Measurements from ENCODE around the gene NUP88.

The NUP88 gene

DNA sequence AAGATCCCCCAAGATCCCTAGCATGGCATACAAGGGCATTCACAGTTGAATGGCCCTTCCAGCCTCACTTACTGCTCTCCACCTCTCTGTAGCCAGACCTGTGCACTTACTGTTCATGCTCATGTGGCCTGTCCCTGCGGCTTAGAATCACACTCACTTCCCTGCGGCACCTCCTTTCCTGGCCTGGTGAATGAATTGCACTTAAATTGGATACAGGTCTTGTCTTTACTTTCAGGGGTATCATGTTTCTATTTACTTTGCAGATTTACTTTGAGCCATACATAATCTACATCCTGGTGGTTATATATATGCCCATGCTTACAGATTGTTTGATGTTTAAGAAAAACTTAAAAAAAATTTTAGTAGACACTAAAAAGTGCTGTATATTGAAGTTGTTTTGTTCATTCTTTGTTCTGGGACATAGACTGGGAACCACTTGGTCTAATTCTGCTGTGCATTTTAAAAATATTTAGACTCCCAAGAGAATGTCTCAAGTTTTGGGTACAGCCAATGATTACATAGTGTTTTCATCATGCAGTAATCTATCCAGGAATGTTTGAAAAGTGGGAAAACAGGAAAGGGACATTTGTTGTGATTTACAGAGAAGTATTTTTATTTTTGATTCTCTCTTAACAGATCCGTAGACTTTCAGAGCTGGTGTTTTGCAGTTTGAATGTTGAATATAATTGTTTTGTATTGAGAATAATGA lies 63.9 kb downstream of the NUP88 start:
- no peak for TF ChIP-seq POLR2A (IDR thresholded peaks at IDR 0.05; ENCODE audit: low read depth, low read length)
- FAIRE-seq (no peak), DNase-seq (ENCODE audit: insufficient read length, low spot score) (no peak)

DNA sequence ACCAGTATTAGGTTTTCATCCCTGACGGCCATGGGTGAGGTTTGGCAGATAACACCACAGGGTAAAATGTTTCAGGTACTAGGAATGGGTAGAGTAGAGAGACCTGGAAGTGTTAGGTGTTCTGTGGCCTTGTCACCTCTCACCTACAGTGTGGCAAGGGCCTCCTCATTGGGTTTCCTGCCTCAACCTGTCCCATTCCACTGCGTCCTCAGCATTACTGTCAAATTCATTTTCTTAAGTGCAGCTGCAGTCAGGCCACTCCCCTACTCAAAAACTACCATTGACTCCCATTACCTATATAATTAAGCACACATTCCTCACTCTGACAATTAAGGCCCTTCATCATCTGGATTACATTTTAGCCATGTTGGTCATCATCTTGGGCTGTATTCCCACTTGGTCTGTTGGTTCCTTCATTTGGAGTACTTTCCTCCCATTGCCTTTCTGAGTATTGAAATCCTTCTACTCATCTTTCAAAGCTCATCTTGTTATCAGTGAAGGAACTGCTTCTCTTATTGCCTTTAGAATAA lies 64.5 kb downstream of the NUP88 start:
- DNase-seq (ENCODE audit: insufficient read length, low spot score), result no peak
- TF ChIP-seq POLR2A (IDR thresholded peaks at IDR 0.05; ENCODE audit: low read depth, low read length), result no peak
- FAIRE-seq, result no peak

DNA sequence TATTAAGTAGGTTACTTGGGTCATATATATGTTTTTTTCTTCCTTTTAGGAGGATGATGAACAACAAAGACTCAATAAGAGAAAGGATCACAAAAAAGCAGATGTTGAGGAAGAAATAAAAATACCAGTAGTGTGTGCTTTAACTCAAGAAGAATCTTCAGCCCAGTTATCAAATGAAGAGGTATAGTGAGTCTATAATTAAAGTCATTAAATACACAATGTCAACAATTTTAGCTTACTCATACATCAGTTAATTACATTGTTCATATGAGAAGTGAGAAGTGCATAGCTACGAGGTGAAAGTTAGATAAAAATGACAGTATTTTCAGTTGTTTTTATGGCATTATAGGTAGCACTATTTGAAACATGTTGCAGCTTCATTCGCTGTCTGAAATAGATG lies 65.2 kb downstream of the NUP88 start:
- TF ChIP-seq POLR2A (IDR thresholded peaks at IDR 0.05; ENCODE audit: low read depth, low read length), result no peak
- DNase-seq (ENCODE audit: insufficient read length, low spot score) (no peak), FAIRE-seq (no peak)

DNA sequence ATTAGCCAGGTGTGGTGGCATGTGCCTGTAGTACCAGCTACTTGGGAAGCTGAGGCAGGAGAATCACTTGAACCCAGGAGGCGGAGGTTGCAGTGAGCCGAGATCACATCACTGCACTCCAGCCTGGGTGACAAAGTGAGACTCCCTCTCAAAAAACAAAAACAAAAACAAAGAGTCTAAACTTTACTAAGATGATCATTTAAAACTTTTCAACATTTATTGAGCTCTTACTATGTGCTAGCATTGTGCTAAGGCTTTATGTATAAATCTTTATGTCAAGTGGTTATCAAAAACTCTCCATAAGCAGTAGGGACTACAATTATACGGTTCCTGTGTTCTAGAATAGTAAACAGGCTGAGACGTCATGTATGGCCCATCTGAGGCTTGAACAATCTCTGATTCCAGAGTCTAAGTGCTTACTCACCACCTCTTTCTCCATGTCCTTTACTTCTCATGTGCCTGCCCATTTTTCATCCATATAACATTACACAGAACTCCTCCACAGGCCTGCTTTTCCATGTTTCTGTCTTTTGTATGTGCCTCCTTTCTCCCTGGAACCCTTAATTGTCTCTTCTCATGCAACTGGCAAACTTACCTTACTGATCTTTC lies 66.7 kb downstream of the NUP88 start:
- TF ChIP-seq POLR2A (IDR thresholded peaks at IDR 0.05; ENCODE audit: low read depth, low read length), result no peak
- DNase-seq (ENCODE audit: insufficient read length, low spot score) (no peak), FAIRE-seq (no peak)

DNA sequence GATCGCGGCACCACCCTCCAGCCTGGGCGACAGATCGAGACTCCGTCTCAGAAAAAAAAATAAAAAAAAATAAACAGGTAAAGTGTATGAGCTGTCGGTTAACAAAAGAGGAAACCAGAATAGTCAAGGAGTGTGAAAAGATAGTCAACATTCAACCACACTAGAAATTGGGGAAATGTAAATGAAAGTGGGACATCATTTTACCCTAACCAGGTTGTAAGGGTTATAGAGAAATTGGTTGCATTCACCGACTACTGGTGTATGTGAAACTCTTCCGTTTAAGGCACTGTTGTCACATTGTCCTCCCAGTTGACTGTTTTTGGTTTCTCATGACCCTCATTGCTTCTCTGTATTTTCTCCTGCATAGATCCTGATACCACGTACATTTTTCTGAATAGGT lies 74.5 kb downstream of the NUP88 start:
- TF ChIP-seq POLR2A (IDR thresholded peaks at IDR 0.05; ENCODE audit: low read depth, low read length), result no peak
- DNase-seq (ENCODE audit: insufficient read length, low spot score) (no peak), FAIRE-seq (no peak)
